Adrenal gland (tissue), 5 donors: ENCODE measurements around the gene NFS1.
"Not testable (repeated sequence)": the region's sequence is repeated elsewhere in the genome, so short reads cannot be mapped to it uniquely, and the experiment has no call there.

ENCODE experiments used
- POLR2A ChIP-seq, 2 donors: fragments of 450-650 bp; IDR thresholded peaks; one replicate each; pipeline ENCODE4 v1.6.1; 2017; ENCODE audit warnings: antibody characterized with exemption in 2 of 2, mild to moderate bottlenecking in 2 of 2, moderate library complexity in 1 of 2
- TF ChIP-seq, protein P1 (sequence below), 6 experiments: fragments of 450-650 bp in 4 of 6; fragments of 200-600 bp in 2 of 6; sonication (generic) in 1 of 6; IDR thresholded peaks; 1 replicate in 5 of 6; 2 replicates in 1 of 6; pipeline versions ENCODE4 v1.5.1 to v1.8.0; 2016 to 2021; ENCODE audit warnings: antibody characterized with exemption in 6 of 6, mild to moderate bottlenecking in 2 of 6, moderate library complexity in 1 of 6
- donor health status: DM: no; HTN: no; CAD: no.

DNA sequence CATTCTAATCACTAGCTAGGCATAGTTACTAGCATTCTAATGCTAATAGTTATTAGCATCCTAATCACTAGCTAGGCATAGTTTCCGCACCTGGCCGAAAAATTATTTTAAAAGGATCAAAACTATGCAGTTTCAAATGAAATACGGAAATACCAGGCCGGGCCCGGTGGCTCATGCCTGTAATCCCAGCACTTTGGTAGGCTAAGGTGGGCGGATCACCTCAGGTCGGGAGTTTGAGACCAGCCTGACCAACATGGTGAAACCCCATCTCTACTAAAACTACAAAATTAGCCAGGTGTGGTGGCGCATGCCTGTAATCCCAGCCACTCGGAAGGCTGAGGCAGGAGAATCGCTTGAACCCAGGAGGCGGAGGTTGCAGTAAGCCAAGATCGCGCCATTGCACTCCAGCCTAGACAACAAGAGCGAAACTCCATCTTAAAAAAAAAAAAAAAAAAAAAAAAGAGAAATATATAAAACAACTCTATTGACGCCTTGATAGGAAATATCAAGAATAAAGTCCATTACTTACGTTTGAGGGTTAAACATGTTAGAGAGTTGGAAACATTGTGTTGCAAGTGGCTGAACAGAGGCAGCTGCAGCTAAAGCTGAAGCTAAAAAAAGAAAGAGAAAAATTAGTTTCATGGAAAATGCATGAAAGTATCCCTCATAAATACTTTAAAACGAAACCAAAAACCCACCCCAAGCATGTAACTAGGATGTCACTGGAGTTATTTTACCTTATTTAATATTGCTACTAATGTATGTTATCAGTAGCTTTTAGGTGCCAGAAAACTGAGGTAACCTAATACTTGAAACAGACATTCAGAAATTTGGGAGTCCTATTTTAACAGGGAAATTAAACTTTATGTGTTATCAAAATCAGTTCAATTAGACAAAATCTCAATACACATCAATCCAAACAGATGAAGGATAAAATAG lies 7.7 kb upstream of the NFS1 start:
- TF ChIP-seq, protein P1, sequence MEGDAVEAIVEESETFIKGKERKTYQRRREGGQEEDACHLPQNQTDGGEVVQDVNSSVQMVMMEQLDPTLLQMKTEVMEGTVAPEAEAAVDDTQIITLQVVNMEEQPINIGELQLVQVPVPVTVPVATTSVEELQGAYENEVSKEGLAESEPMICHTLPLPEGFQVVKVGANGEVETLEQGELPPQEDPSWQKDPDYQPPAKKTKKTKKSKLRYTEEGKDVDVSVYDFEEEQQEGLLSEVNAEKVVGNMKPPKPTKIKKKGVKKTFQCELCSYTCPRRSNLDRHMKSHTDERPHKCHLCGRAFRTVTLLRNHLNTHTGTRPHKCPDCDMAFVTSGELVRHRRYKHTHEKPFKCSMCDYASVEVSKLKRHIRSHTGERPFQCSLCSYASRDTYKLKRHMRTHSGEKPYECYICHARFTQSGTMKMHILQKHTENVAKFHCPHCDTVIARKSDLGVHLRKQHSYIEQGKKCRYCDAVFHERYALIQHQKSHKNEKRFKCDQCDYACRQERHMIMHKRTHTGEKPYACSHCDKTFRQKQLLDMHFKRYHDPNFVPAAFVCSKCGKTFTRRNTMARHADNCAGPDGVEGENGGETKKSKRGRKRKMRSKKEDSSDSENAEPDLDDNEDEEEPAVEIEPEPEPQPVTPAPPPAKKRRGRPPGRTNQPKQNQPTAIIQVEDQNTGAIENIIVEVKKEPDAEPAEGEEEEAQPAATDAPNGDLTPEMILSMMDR (IDR thresholded peaks at IDR 0.05) = not testable (repeated sequence)
- not testable (repeated sequence) for TF ChIP-seq POLR2A (IDR thresholded peaks at IDR 0.05)
